T-helper 2 cell treated with Interferon-gamma antibody and Interleukin-4, amounts not matched to agents 5 μg/mL and 100 μg/mL, for 36 hours (primary cell): Measurements from ENCODE around the gene STXBP6.
A peak's percentile ranks its signal among the peaks of the same experiment; 100 is the strongest.

Source experiments
- DNase-seq: peaks from one replicate; pipeline ENCODE4 v3.0.0; 2021; ENCODE audit warnings: low spot score
- H3K27ac Mint-ChIP-seq: one replicate; pipeline ENCODE4 v1.8.0; 2021; ENCODE audit warnings: mild to moderate bottlenecking, mixed read lengths
- H3K27me3 Mint-ChIP-seq: one replicate; pipeline ENCODE4 v1.8.0; 2021; ENCODE audit warnings: low read depth, mixed read lengths
- H3K36me3 Mint-ChIP-seq: one replicate; pipeline ENCODE4 v1.8.0; 2021; ENCODE audit warnings: low read depth, mixed read lengths
- H3K4me1 Mint-ChIP-seq: one replicate; pipeline ENCODE4 v1.8.0; 2021; ENCODE audit warnings: low read depth, mixed read lengths
- H3K4me3 Mint-ChIP-seq: one replicate; pipeline ENCODE4 v1.8.0; 2022; ENCODE audit warnings: mild to moderate bottlenecking, moderate library complexity, mixed read lengths
- H3K9me3 Mint-ChIP-seq: one replicate; pipeline ENCODE4 v1.8.0; 2021; ENCODE audit warnings: mixed read lengths

STXBP6 gene

DNA sequence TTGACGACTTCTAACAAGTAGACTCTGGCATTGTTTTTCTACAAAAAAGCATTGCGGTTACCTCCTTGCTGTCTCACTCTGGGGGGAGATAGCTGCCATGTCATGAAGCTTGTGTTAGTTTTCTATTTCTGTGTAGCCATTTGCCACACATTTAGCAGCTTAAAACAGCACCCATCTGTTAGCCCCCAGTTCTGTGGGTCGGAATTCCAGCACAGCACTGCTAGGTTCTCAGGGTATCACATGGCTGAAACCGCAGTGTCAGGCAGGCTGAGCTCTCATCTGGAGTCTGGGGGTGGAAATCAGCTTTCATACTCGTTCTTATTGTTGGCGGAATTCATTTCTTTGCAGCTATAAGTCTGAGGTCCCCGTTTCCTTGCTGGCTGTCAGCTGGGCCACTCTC lies 19.9 kb upstream of the STXBP6 start:
- H3K27me3 Mint-ChIP-seq = no peaks in the 10 kb centered on the region
- H3K4me1 Mint-ChIP-seq = no peaks in the 10 kb centered on the region
- DNase-seq = no peak
- no peaks in the 10 kb centered on the region for H3K36me3 Mint-ChIP-seq
- no peaks in the 10 kb centered on the region for H3K9me3 Mint-ChIP-seq
- H3K4me3 Mint-ChIP-seq = no peak overlapping the region
- no peak overlapping the region for H3K27ac Mint-ChIP-seq

DNA sequence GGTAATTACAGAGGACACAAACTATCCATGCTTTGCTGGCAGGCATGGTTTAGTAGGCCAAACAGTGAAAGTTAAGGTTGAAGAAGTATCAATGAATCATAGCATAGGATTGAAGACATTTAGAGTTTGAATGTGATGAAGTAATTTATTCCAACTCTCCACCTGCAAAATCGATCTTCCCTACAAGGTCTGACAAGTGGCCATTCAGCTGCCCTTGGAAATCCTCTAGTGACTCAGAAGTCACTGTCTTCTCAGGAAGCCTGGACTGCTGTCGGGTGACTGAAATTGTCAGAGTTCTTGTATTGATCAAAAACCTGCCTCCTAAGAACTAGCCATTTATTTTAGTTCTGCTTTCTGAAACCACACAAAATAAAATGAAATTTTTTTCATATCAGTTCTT lies 17.7 kb upstream of the STXBP6 start:
- no peaks in the 10 kb centered on the region for H3K9me3 Mint-ChIP-seq
- H3K4me1 Mint-ChIP-seq = no peaks in the 10 kb centered on the region
- DNase-seq = no peak
- H3K27ac Mint-ChIP-seq = no peak overlapping the region
- H3K36me3 Mint-ChIP-seq = no peaks in the 10 kb centered on the region
- no peak overlapping the region for H3K4me3 Mint-ChIP-seq
- H3K27me3 Mint-ChIP-seq = no peaks in the 10 kb centered on the region

DNA sequence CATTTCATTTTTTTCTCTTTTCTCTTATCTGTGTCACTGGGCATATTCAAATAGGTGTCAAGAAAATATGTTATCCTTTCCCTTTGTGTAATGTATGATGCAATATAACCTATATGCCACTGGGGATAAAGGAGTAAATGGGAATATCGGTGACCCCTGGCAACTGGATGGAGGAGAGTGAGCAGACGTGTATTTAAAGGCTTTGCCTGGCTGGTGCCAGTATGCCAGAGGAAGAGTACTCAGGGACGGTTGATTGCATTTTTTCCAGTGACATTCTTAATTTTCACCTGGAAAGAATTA lies 12.0 kb upstream of the STXBP6 start:
- H3K4me1 Mint-ChIP-seq = no peaks in the 10 kb centered on the region
- H3K4me3 Mint-ChIP-seq = no peak overlapping the region
- no peaks in the 10 kb centered on the region for H3K36me3 Mint-ChIP-seq
- H3K27me3 Mint-ChIP-seq = peaks cover 4% of the 10 kb centered on the region
- DNase-seq = no peak
- no peak overlapping the region for H3K27ac Mint-ChIP-seq
- H3K9me3 Mint-ChIP-seq = no peaks in the 10 kb centered on the region

DNA sequence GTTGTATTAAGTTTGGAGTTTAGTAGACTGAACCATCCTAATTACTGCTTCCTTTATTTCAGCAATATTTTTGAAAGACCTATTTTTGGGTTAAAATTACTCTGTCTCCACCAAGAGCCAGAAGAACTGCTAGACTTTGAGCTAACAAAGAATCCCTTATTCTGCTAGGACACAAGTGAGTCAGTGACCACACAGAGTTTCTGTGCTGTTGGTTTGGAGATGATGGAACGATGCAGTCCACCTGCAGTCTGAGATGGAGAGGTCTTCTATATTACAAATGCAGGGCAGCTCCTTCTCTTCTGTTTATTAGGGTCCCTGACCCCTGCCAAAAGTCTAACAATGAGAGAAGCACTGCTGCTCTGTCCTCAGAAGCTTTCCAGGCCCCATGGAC lies 6.7 kb upstream of the STXBP6 start:
- Mint-ChIP-seq H3K36me3 (no peaks in the 10 kb centered on the region), H3K4me1 (no peaks in the 10 kb centered on the region), H3K4me3 (no peak overlapping the region), H3K9me3 (no peaks in the 10 kb centered on the region), H3K27me3 (peaks cover 18% of the 10 kb centered on the region), H3K27ac (no peak overlapping the region)
- DNase-seq = no peak

DNA sequence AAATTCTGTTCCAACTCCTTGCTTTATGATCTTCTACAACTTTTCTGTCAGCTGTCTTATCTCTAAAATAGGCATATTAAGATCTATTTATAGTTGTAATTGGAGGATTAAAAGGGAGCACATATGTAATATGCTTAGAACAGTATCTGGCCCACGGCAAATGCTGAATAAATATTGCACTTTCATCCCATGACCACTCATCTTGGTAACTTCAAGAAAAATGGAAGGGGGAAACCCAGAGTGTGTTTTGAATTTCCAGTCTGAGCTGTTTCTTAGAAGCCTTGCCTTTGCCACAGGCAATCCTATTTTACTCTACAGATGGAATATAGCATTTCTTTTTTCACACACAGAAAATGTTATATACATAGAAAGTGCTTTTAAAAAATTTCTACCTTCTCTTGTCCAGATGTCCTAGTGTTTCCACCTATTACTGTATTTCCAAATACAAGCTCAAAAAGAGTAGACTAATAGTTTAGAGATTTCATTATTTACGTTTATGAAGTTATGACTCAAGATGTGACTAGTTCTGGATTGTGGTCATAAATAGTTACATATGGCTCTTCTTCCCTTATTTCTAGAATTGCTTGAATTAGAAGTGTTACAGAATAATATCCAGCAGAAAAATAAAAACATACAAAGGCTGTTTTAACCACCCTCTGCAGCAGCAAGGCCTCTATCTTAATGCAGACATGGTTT lies 6.2 kb upstream of the STXBP6 start:
- Mint-ChIP-seq H3K36me3 (no peaks in the 10 kb centered on the region), H3K27me3 (peaks cover 22% of the 10 kb centered on the region), H3K4me3 (no peak overlapping the region), H3K4me1 (no peaks in the 10 kb centered on the region), H3K9me3 (no peaks in the 10 kb centered on the region), H3K27ac (no peak overlapping the region)
- no peak for DNase-seq

DNA sequence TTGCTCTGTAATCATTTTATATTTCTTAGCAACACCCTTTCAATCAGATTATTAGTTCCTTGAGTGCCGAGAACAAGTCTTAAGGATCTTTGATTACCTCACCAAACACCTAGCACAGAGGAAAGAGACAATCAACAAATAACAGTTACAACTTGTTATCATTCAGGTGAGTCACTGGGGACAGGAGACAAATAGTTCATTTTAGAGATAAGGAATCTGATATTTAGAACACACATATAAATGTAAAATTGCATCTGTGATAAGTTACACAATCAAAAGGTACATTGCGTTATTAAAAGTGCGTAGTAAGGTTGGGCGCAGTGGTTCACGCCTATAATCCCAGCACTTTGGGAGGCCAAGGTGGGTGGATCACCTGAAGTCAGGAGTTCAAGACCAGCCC lies 5.1 kb upstream of the STXBP6 start:
- Mint-ChIP-seq H3K36me3 (no peaks in the 10 kb centered on the region), H3K27ac (no peak overlapping the region), H3K9me3 (no peaks in the 10 kb centered on the region), H3K4me1 (peaks cover 2% of the 10 kb centered on the region), H3K4me3 (no peak overlapping the region), H3K27me3 (peaks cover 31% of the 10 kb centered on the region)
- no peak for DNase-seq

DNA sequence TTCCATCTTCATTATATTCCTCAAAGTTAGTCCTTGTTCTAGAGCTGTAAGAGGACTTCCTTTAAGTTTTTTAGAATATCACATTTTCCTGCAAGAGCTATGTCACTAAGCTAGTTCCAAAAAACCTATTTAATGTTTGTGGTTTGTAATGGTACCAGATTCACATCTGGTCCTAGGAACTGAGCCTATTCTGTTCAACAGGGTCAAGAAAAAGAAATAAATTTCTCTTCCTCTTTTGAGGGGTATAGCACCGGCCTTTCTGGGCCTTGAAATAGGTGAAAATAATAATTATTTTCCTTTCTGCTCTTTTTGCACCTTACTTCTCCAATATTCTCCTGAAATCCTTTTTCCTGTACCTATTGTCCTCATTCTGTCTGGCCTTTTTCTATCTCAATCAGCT lies 3.6 kb upstream of the STXBP6 start:
- no peaks in the 10 kb centered on the region for H3K9me3 Mint-ChIP-seq
- no peak overlapping the region for H3K4me3 Mint-ChIP-seq
- H3K27ac Mint-ChIP-seq = no peak overlapping the region
- peaks cover 36% of the 10 kb centered on the region for H3K27me3 Mint-ChIP-seq
- DNase-seq = no peak
- H3K36me3 Mint-ChIP-seq = no peaks in the 10 kb centered on the region
- H3K4me1 Mint-ChIP-seq = peaks cover 2% of the 10 kb centered on the region

DNA sequence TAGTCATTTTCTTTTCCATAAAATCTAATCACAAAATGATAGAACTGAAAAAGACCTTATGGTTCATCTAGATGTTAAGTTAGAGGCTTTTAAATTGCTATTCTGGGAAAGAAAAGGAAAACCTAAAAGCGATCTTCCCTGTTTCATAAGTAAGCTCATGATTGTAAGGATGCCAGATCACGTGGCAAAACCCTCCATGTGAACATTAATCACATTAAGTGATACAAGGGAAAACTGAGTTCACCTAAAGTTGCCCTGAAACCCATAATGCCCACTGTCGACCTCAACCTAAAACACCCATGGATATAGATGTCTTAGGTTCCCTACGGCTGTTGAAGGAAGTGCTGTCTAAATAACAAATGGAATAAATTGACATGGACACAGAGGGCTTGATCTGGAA lies 3.0 kb upstream of the STXBP6 start:
- Mint-ChIP-seq H3K27me3 (peaks cover 43% of the 10 kb centered on the region), H3K27ac (no peak overlapping the region), H3K9me3 (no peaks in the 10 kb centered on the region), H3K4me1 (peaks cover 2% of the 10 kb centered on the region), H3K4me3 (no peak overlapping the region), H3K36me3 (no peaks in the 10 kb centered on the region)
- no peak for DNase-seq

DNA sequence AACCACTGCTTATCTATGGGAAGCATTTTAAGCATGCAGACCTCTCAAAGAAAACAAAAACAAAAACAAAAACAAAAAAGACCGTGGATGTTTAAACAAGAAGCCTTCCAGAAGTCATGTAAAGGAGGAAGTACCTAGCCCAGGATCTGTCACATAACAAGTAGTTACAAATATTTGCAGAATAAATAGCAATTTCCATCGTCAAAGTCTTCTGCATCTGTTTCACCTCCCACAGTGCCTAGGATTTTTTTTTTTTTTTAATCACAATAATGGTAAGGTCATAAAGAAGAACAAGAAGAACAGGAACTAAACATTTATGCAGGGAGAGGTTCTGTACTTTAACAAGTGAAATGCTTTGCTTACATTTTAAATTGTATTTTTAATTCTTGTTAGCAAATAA lies 2.4 kb upstream of the STXBP6 start:
- no peak for DNase-seq
- H3K36me3 Mint-ChIP-seq = no peaks in the 10 kb centered on the region
- no peak overlapping the region for H3K4me3 Mint-ChIP-seq
- no peaks in the 10 kb centered on the region for H3K9me3 Mint-ChIP-seq
- peaks cover 2% of the 10 kb centered on the region for H3K4me1 Mint-ChIP-seq
- H3K27ac Mint-ChIP-seq = no peak overlapping the region
- H3K27me3 Mint-ChIP-seq = peaks cover 48% of the 10 kb centered on the region

DNA sequence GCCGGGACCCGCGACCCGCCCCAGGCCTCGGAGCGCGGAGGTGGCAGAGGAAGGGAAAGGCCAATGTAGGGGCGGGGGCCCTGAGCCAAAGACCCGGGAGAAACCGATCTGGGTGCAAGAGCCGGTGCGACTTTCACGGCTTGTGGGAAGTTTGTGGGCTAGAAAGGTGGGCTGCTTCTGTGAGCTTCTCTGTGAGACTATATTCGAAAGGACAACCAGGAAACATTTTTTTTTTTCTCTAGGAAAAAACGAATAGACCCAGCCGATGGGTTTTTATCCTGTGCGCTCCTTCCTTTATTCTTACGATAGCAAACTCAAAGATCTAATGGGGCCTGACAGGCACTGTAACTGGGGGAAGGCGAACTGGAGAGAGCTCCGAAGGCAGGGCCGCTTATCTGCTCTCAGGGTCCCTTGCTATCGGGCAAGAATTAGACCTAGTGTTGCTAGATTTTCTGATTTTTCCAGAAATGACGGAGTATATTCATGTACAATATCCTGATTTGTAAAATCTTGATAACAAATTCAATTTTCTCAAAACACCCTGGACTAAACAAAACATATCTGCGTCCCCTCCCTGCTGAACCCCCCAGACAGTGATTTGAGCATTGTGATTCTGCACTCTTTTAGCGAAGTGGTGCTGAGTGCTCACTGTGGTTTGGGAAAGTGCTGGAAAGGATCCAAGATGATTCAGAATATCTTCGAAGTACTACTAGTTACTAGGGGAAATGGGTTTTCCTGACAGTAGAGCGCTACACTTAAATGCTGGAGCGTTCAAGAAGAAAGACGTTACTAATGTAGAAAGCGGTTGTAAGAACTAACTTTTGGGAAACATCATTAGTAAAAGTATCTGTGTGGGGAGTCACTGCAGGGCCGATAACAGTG lies 563 bp upstream of the STXBP6 start:
- Mint-ChIP-seq H3K27me3 (peaks cover 51% of the 10 kb centered on the region), H3K4me3 (peak overlapping the region; percentile 55)
- no peak for DNase-seq

DNA sequence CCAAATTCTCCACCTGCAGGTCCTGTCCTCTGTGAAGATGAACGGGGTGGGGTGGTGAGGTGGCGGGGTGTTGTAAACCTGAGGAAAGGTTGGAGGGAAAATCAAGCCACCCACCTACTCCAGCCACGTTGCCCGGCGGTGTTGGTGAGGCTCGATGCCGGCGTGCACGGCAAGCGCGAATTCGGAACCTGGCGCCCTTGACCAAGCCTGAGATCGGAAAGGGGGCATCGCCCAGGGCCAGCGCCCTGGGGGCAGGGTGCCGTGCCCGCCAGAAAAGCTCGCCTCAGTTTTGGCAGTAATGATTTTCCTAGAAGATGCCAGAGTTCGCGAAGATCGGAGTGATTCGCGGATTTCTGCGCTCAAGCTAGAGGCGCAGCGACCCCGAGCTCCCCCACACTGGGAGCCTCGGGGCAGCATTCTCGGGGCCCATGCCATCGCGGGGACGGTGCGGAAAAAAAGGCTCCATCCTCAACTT lies 817 bp downstream of the STXBP6 start:
- Mint-ChIP-seq H3K36me3 (no peaks in the 10 kb centered on the region), H3K27ac (no peak overlapping the region), H3K4me3 (no peak overlapping the region), H3K27me3 (peaks cover 51% of the 10 kb centered on the region), H3K9me3 (no peaks in the 10 kb centered on the region), H3K4me1 (peaks cover 2% of the 10 kb centered on the region)
- DNase-seq = no peak

More for the DNA sequence above, 563 bp upstream of the STXBP6 start:
- no peaks in the 10 kb centered on the region for H3K36me3 Mint-ChIP-seq
- peaks cover 2% of the 10 kb centered on the region for H3K4me1 Mint-ChIP-seq
- H3K27ac Mint-ChIP-seq = no peak overlapping the region
- H3K9me3 Mint-ChIP-seq = no peaks in the 10 kb centered on the region

DNA sequence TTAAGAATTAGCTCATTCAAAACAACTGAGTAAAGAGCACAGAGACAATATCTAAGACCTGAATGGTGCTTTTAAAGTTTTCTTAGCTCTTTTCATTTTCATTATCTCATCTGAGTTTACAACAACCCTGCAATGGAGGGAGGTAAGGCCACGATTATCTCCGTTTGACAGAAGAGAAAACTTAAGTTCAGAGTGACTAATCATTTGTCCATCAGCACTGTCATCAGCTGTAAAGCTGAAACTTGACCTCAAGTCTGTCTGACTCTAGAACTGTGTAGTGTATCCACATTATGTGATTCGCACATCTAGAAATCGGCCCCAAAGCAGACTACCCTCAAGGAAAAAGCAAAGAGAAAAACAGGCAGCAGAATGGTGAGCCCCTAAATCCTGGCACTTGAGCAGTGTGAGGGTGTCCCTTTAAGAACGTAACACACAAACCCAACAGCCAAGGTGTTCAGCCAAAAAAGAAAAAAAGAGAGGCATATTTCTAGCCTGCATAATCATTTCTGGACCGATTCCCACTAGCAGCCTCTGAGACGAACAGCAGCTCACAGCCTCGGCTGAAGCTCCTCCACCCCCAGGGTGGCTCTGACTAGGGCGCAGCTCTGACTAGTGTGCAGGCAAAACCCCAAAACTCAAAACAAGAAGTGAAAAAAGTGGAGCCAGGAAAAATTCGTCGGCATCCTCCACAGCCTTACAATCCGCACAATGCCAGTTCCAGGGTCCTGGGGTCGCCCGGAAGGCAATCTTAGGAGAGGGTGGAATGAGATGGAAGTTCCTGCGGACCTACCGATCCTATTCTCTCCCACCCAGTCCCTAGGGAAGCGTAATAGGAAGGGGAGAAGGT lies 1.6 kb downstream of the STXBP6 start:
- peaks cover 2% of the 10 kb centered on the region for H3K4me1 Mint-ChIP-seq
- no peak for DNase-seq
- no peak overlapping the region for H3K27ac Mint-ChIP-seq
- H3K9me3 Mint-ChIP-seq = no peaks in the 10 kb centered on the region
- no peak overlapping the region for H3K4me3 Mint-ChIP-seq
- no peaks in the 10 kb centered on the region for H3K36me3 Mint-ChIP-seq
- peaks cover 49% of the 10 kb centered on the region for H3K27me3 Mint-ChIP-seq

DNA sequence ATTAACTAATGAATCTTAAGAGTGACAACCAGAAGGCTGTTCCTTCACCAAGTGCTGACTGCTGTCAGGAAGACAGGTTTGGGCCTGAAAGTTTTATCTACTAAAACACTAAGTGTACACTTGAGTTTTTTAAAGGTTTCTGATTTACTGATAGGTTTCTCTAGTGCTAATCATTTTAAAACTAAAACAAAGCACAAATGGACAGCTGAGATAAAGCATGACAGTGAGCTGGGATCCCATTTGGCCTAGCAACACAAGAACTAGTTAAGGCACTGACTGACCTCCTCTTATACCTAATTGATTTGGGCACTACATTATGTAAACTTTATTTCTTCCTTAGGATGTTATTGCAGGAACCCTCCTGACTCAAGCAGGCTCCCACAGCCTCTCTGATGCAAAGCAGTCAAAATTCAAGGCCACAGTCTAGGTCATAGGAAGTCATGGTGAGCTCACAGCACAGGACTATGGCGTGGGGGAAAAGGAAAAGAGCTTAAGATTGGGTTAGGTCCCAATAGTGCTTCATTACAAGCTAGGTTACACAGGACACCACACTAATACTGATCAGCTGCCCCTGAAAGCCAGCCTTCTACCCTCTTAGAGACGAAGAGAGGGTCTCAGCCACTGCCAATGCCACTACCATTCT lies 3.5 kb downstream of the STXBP6 start:
- Mint-ChIP-seq H3K4me3 (no peak overlapping the region), H3K4me1 (peaks cover 2% of the 10 kb centered on the region), H3K36me3 (no peaks in the 10 kb centered on the region), H3K27ac (no peak overlapping the region), H3K27me3 (peaks cover 36% of the 10 kb centered on the region), H3K9me3 (no peaks in the 10 kb centered on the region)
- DNase-seq = no peak
